Measurements from ENCODE around the gene ST6GALNAC6.
A peak's percentile ranks its signal among the peaks of the same experiment; 100 is the strongest.

Gene ST6GALNAC6

DNA sequence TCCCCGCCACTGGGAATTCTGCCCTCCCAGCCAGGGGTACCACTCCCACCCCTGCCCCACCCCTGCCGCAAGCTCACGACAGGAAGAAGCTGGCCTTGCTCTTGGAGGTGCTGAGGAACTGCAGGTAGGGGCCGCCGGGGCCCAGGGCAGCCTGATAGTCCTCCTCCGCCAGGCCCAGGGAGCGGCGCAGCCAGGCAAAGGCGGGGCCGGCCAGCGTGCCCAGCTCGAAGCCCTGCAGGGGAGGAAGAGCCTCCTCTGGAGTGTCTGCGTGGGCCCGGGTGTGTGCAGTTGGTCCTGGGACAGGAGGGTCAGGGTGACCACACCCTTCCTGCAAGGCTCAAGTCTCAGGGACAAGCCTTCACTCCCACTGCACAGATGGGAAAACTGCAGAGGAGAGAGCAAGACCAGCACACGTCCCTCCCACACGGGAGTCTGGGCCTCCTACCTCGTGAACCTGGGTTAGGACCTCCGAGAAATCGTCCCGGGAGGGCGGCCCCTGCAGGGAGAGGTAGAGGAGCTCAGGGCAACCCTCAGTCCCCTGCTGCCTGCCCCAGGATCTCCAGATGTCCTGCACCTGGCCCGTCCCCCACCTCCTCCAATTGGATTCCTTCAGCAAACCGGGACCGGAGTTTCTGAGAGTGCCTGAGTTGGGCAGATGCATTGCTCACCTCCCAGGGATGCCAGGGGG lies 28.7 kb upstream of the ST6GALNAC6 start:
- DNase-seq: no peak
- H3K36me3 Mint-ChIP-seq: peaks cover 3% of the 10 kb centered on the region
- no peaks in the 10 kb centered on the region for H3K9me3 Mint-ChIP-seq
- H3K27me3 Mint-ChIP-seq: peaks cover 81% of the 10 kb centered on the region
- H3K4me1 Mint-ChIP-seq: peaks cover 39% of the 10 kb centered on the region
- H3K4me3 Mint-ChIP-seq: peak overlapping the region; percentile 0
- CTCF ChIA-PET: no interaction called here
- H3K27ac Mint-ChIP-seq: no peak overlapping the region

DNA sequence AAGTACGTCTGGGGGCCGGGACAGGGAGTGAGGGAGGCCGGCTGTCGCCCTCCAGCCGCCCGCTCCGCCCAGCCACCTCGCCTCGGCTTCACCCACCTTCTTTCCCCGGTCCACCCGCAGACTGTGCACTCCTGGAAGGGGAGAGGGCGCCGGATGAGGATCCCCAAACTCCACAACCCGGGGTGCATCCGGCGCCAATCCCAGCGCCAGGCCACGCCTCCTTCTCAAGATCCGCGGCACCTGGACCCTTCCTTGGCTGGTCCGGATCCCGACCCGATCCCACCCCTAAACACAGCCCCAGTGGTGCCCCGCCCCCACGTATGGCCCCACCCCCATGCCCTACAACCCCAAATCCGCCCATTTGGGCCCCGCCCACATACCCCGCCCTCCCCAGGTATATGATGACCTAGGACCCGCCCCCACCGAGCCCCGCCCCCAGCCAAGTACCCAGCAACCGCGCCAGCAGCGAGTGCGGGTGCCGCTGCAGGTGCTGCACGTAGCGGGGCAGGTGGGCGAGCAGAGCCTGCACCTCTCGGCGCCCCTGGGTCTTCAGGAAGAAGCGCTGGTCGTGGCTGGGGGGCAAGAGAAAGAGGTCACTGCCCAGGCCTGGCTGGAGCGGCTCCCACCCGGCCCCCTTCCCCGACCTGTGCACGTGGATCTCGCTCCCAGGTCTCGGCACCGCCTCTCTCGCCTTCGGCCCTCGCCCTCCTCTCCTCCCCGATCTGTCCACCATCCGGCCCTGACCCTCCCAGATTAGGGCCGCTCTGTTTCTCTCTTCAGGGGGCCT lies 28.0 kb upstream of the ST6GALNAC6 start:
- H3K4me3 Mint-ChIP-seq: peak overlapping the region; percentile 56
- H3K36me3 Mint-ChIP-seq: no peaks in the 10 kb centered on the region
- peaks cover 36% of the 10 kb centered on the region for H3K4me1 Mint-ChIP-seq
- CTCF ChIA-PET: no interaction called here
- peak; percentile 86 for DNase-seq
- peaks cover 86% of the 10 kb centered on the region for H3K27me3 Mint-ChIP-seq
- no peak overlapping the region for H3K27ac Mint-ChIP-seq
- H3K9me3 Mint-ChIP-seq: no peaks in the 10 kb centered on the region

DNA sequence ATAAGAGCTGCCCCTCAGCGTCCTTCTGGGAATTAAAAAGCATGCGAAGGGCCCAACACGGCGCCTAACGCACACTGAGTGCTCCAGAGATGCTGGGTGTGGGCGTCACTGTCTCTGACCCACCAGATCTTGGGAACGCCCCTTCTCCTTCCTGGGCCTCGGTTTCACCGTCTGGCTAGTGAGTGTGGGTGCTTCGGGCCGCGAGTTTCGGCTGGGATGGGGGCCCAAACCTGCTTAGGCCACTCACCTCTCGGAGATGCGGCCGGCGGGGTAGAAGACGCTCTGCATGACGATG lies 27.4 kb upstream of the ST6GALNAC6 start:
- Mint-ChIP-seq H3K36me3 (no peaks in the 10 kb centered on the region), H3K9me3 (no peaks in the 10 kb centered on the region), H3K27me3 (peaks cover 90% of the 10 kb centered on the region), H3K27ac (no peak overlapping the region), H3K4me1 (peaks cover 39% of the 10 kb centered on the region), H3K4me3 (peak overlapping the region; percentile 56)
- CTCF ChIA-PET: no interaction called here
- no peak for DNase-seq

DNA sequence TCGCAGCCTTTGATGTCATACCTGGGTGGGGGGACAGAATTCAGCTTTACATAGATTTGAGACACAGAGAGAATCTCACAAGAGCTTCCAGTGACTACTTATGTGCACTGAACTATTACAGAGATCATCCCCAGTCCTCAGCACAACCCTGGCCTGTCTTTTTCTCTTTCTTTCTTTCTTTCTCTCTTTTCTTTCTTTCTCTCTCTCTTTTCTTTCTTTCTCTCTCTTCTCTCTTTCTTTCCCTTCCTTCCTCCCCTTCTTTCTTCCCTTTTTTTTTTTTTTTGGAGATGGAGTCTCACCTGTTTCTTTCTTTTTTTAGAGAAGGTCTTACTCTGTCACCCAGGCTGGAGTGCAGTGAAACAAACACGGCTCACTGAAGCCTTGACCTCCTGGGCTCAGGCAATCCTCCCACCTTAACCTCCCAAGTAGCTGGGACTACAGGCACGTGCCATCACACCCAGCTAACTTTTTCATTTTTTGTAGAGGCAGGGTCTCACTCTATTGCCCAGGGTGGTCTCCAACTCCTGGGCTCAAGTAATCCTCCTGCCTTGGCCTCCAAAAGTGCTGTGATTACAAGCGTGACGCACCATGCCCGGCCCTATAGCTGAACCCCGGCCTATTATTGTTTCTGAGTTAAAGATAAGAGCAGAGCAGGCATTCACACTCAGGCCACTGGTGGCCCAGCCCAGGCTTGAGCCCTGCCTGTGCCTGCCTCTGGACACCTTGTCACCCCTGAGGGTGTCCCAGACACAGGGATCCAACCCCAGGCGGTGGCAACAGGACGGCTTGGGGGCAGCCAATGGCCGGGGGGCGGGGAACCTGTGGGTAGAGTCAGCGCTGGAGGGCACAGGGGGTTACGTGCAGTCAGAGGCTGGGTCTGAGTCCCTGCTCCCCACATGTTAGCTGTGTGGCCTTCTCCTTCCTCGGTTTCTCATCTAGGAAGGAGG lies 26.8 kb upstream of the ST6GALNAC6 start:
- CTCF ChIA-PET: no interaction called here

DNA sequence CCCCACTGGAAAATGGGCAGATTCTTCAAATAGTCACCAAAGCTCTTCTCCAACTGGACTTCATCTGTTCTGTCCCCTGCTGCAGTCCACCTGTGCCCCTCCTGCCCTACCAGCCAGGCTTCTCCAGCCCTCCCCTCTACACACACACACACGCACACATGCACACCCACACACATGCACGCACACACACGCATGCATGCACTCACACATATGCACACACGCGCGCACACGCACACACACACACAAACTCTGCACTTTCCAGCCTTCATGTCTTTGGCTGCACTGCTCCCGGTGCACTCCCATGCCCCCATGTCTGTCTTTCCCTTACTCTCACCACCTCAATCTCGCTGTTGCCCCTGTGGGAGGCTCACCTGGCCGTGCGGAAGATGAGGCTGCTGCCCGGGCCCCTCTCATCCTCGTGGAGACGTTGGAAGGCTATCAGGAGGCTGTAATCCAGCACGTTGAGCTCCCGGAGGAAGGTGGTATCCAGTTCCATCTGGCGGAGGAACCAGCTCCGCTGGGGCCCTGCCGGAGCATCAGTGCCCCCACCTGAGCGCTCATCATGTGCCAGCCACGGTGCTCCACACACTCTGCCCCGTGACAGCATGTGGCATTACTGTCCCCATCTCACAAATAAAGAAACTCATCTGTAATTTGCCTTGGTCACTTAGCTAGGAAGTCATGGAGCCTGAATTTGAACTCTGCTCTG lies 25.5 kb upstream of the ST6GALNAC6 start:
- H3K4me1 Mint-ChIP-seq: peaks cover 40% of the 10 kb centered on the region
- no peak for DNase-seq
- H3K36me3 Mint-ChIP-seq: no peaks in the 10 kb centered on the region
- no peaks in the 10 kb centered on the region for H3K9me3 Mint-ChIP-seq
- no peak overlapping the region for H3K4me3 Mint-ChIP-seq
- H3K27me3 Mint-ChIP-seq: peaks cover 90% of the 10 kb centered on the region
- no peak overlapping the region for H3K27ac Mint-ChIP-seq
- CTCF ChIA-PET: interaction anchor here (1.0 to 1.2 kb wide), 3 partner anchors 55 to 190 kb away, joined by 3 to 9 read pairs (median 3); partner anchors contain the start of gene TOR2A

More for the DNA sequence above, 26.8 kb upstream of the ST6GALNAC6 start:
- DNase-seq: no peak
- H3K27me3 Mint-ChIP-seq: peaks cover 89% of the 10 kb centered on the region
- no peaks in the 10 kb centered on the region for H3K9me3 Mint-ChIP-seq
- H3K27ac Mint-ChIP-seq: no peak overlapping the region
- peak overlapping the region; percentile 56 for H3K4me3 Mint-ChIP-seq
- no peaks in the 10 kb centered on the region for H3K36me3 Mint-ChIP-seq
- H3K4me1 Mint-ChIP-seq: peaks cover 40% of the 10 kb centered on the region

DNA sequence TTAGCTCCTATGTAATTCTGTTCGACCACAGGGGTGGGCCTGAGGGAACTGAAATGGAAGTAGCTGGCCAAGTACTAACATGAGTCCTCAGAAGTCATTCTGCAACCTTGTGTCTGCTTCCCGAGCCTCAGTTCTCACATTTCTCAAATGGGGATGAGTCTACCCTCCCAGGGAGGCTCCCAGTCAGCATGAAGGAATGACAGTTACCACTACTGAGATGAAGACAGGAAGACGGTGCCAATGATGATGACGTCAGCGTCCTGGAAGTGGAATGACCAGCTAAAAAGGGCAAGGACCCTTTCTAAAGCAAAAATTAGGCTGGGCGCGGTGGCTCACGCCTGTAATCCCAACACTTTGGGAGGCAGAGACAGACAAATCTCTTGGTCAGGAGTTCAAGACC lies 24.4 kb upstream of the ST6GALNAC6 start:
- peaks cover 79% of the 10 kb centered on the region for H3K27me3 Mint-ChIP-seq
- no peaks in the 10 kb centered on the region for H3K36me3 Mint-ChIP-seq
- H3K27ac Mint-ChIP-seq: peak overlapping the region; percentile 19
- CTCF ChIA-PET: interaction anchor here (0.8 to 3.3 kb wide), 4 partner anchors 54 to 333 kb away, joined by 3 to 33 read pairs (median 3); partner anchors contain the start of gene TOR2A
- H3K4me1 Mint-ChIP-seq: peaks cover 41% of the 10 kb centered on the region
- H3K4me3 Mint-ChIP-seq: no peak overlapping the region
- H3K9me3 Mint-ChIP-seq: no peaks in the 10 kb centered on the region
- DNase-seq: no peak

DNA sequence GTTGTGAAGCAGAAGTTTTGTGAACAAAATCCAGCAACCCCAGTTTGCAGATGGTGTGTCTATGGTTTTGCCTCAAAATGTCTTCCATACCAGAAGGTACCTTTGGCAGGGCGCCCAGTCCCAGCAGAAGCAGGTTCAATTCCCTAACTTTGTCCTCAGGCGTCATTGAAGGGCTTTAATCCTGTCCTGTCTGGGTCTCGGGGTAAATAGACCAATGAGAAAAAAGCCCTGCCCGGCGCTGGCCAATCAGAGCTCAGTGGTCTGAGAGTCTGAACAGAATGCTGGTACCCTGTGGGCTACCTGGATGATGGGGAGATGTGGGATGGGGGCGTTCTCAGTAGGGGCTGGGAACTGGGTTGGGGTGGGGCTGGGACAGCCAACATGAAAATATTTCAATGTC lies 23.6 kb upstream of the ST6GALNAC6 start:
- DNase-seq: no peak
- Mint-ChIP-seq H3K4me1 (peaks cover 41% of the 10 kb centered on the region), H3K4me3 (no peak overlapping the region), H3K9me3 (no peaks in the 10 kb centered on the region), H3K36me3 (no peaks in the 10 kb centered on the region), H3K27ac (no peak overlapping the region), H3K27me3 (peaks cover 72% of the 10 kb centered on the region)
- CTCF ChIA-PET: interaction anchor here (0.7 to 3.3 kb wide), 3 partner anchors 63 to 188 kb away, joined by 3 to 33 read pairs (median 3); partner anchors contain the start of gene TOR2A

DNA sequence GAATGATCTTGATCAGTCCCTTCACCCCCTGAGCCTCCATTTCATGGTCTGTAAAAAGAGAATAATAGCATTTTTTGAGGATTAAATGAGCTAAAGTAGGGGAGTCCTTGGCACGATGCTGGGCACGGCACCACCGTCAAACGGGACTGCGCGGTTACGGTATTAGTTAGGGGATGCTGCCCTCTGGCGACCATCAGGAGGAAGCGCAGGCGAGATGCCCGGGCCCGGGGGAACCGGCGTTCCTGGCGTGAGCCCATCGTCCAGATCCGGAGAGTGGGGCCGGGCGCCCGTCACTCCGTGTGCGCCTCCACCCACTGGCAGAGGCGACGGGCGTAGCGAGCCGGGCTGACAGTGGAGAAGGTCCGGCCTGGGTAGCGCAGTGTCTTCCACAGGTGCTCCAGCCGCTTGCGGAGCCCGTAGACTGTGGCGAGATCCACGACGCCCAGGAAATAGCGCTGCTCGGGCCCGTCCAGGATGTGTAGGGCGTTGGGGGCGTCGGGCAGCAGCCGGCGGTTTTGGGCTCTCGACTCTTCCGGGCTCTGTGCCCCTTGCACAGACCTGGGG lies 22.2 kb upstream of the ST6GALNAC6 start:
- Mint-ChIP-seq H3K9me3 (no peaks in the 10 kb centered on the region), H3K27ac (no peak overlapping the region), H3K36me3 (no peaks in the 10 kb centered on the region), H3K4me1 (peaks cover 43% of the 10 kb centered on the region), H3K27me3 (peaks cover 57% of the 10 kb centered on the region), H3K4me3 (peak overlapping the region; percentile 44)
- CTCF ChIA-PET: interaction anchor here (0.5 to 3.5 kb wide), 37 partner anchors 8 to 697 kb away, joined by 3 to 33 read pairs (median 5); partner anchors contain the start of genes AK1, PIP5KL1, SH2D3C and TOR2A
- DNase-seq: peak; percentile 82

DNA sequence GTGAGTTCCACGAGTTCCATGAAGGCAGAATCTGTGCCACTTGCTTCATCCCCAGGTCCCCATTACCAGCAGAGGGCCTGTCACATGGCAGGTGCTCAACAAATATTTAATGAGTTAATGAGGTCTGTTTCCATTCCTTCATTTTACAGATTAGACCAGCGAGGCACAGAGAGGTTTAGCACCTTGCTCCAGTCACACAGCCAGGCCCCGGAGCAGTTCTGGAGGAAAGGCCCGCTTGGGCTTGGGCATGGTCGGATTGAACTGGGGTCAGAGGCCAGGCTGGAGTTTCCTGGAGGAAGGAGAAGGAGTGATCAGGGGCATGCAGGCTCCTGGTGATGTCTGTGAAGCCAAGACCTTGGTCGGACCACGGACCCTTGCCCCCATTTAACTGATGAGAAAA lies 21.4 kb upstream of the ST6GALNAC6 start:
- H3K4me1 Mint-ChIP-seq: peaks cover 47% of the 10 kb centered on the region
- H3K36me3 Mint-ChIP-seq: no peaks in the 10 kb centered on the region
- H3K27me3 Mint-ChIP-seq: peaks cover 49% of the 10 kb centered on the region
- H3K9me3 Mint-ChIP-seq: no peaks in the 10 kb centered on the region
- H3K27ac Mint-ChIP-seq: no peak overlapping the region
- H3K4me3 Mint-ChIP-seq: no peak overlapping the region
- no peak for DNase-seq
- CTCF ChIA-PET: interaction anchor here (0.5 to 3.5 kb wide), 38 partner anchors 9 to 696 kb away, joined by 3 to 33 read pairs (median 4); partner anchors contain the start of genes AK1, PIP5KL1, SH2D3C and TOR2A

DNA sequence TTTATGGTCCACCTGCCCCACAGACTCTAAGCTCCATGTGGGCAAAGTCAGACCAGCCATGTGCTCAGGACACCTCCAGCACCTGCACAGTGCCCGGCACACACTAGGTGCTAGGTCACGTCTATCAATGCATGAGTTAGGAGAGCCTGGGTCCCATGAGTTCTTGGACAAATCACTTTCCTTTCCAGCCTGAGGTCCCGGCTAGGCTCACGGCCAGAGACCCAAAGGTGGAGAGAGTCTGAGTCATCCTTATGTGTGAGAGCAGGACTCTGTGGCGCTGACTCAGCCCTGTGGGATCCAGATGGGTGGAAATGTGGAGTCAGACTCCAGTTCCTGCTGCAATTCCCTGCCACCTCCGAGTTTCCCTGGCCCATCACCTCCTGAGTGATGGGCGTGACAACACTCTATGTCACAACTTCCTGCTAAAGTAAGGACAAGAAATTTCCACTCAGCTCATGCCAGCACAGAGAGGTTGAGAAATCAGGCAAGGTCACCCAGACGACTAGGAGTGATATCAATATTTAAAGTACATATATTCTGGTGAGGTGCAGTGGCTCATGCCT lies 19.9 kb upstream of the ST6GALNAC6 start:
- H3K4me3 Mint-ChIP-seq: no peak overlapping the region
- CTCF ChIA-PET: interaction anchor here (1.0 to 3.5 kb wide), 8 partner anchors 8 to 416 kb away, joined by 3 to 21 read pairs (median 3); no protein-coding TSS in a partner anchor

DNA sequence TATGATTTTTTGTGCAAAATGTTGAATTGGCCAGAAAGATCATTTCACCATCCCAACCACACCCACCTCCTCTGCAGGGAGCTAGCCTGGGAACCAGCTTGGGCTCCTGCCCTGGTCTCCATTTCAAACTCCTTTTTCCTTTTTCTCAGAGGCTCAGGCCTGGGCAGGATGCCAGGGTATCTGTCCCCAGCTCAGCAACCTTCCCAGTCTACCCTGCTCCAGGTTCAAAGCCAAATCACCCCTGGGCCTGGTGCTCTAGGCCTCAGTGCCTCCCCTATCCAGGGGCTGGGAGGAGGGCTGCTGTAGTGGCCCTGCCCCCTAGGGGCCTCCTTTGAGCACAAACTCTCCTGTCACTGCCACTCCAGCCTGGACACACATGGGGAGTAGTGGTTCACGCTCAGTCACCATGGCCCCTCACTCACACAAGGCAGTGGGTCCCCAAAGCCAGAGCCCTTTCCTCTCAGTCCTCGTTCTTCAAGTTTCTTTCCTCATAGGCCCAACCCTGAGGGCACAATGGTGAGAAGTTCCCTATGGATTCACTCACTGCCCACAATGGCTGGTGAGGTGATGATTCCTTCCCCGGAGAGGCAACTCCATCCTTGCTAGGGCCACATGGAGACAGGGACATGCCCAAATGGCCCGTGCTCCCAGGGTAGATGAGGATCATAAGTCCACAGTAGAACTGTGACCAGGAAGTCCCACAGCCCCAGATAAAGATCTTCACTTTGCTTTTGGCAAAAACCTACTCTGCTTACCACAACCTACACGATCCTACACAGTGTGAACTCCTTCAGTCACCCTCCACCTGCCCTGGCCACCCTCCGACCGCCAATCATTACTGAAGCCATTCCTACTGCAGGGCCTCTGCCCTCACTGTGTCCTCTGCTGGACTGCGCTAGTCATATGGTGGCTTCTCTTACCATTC lies 19.0 kb upstream of the ST6GALNAC6 start:
- DNase-seq: no peak
- CTCF ChIA-PET: interaction anchor here (1.2 to 3.5 kb wide), 6 partner anchors 13 to 183 kb away, joined by 3 to 21 read pairs (median 6); partner anchors contain the start of genes CDK9 and TOR2A
- H3K4me3 Mint-ChIP-seq: no peak overlapping the region
- peaks cover 26% of the 10 kb centered on the region for H3K27me3 Mint-ChIP-seq
- H3K4me1 Mint-ChIP-seq: peaks cover 67% of the 10 kb centered on the region
- no peak overlapping the region for H3K27ac Mint-ChIP-seq
- no peaks in the 10 kb centered on the region for H3K9me3 Mint-ChIP-seq
- peaks cover 6% of the 10 kb centered on the region for H3K36me3 Mint-ChIP-seq

More for the DNA sequence above, 19.9 kb upstream of the ST6GALNAC6 start:
- H3K36me3 Mint-ChIP-seq: no peaks in the 10 kb centered on the region
- H3K4me1 Mint-ChIP-seq: peaks cover 61% of the 10 kb centered on the region
- peaks cover 34% of the 10 kb centered on the region for H3K27me3 Mint-ChIP-seq
- no peaks in the 10 kb centered on the region for H3K9me3 Mint-ChIP-seq
- no peak overlapping the region for H3K27ac Mint-ChIP-seq
- DNase-seq: no peak

DNA sequence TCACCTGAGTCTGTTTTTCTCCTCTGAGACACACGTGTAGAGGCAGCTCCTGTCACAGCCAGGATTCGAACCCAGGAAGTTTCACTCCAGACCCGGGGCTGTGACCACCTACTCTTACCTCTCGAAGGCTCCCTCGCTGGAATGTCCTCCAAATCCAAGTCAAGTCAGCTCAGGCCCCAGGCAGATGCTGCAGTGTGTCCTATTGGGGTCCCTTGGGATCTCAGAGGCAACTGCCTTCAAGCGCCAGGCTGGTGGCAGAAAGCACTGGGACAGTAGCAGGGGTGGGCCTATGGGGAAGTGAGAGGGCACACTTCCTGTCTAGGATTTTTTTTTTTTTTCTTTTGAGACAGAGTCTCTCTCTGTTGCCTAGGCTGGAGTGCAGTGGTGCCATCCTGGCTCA lies 18.2 kb upstream of the ST6GALNAC6 start:
- H3K27me3 Mint-ChIP-seq: peaks cover 18% of the 10 kb centered on the region
- peaks cover 11% of the 10 kb centered on the region for H3K36me3 Mint-ChIP-seq
- peaks cover 73% of the 10 kb centered on the region for H3K4me1 Mint-ChIP-seq
- CTCF ChIA-PET: interaction anchor here (1.2 to 3.2 kb wide), 5 partner anchors 13 to 183 kb away, joined by 3 to 13 read pairs (median 7); partner anchors contain the start of genes CDK9 and TOR2A
- H3K9me3 Mint-ChIP-seq: no peaks in the 10 kb centered on the region
- DNase-seq: no peak
- no peak overlapping the region for H3K27ac Mint-ChIP-seq
- peak overlapping the region; percentile 21 for H3K4me3 Mint-ChIP-seq

Measured in activated naive CD4-positive, alpha-beta T cell treated with anti-CD3 and anti-CD28 coated beads, Interleukin-2, amount 10 ng/mL, durations not matched to agents 7 days and 5 days (primary cell).